Ectodermal cell (in vitro differentiated cells): ENCODE measurements around the gene SHC3.

Experiments
- H3K27ac ChIP-seq: 2 replicates; pipeline ENCODE4 v1.7.0; 2013; ENCODE audit warnings: mild to moderate bottlenecking, low read depth, low read length; ENCODE audit not compliant: insufficient read depth, poor library complexity, severe bottlenecking
- H3K27me3 ChIP-seq: 2 replicates; pipeline ENCODE4 v1.7.0; 2013; ENCODE audit warnings: mild to moderate bottlenecking, low read length; ENCODE audit not compliant: insufficient read depth, control insufficient read depth, poor library complexity, severe bottlenecking
- H3K36me3 ChIP-seq: one replicate; pipeline ENCODE4 v1.7.0; 2013; ENCODE audit warnings: low read length; ENCODE audit not compliant: control insufficient read depth, insufficient read depth
- H3K4me1 ChIP-seq: one replicate; pipeline ENCODE4 v1.7.0; 2013; ENCODE audit warnings: low read length; ENCODE audit not compliant: control insufficient read depth, insufficient read depth
- H3K4me3 ChIP-seq: 2 replicates; pipeline ENCODE4 v1.7.0; 2013; ENCODE audit warnings: low read depth, low read length, control low read depth; ENCODE audit not compliant: insufficient read depth
- H3K9me3 ChIP-seq: 2 replicates; pipeline ENCODE4 v1.7.0; 2013; ENCODE audit warnings: mild to moderate bottlenecking, low read length, moderate library complexity; ENCODE audit not compliant: control insufficient read depth
- WGBS, 2 experiments: methylation state at CpG; one replicate each; pipeline ENCODE4 v1.1.7; 2013; ENCODE audit warnings: missing lambda C conversion rate in 2 of 2; 5-methylcytosine and 5-hydroxymethylcytosine counted together

Gene SHC3

DNA sequence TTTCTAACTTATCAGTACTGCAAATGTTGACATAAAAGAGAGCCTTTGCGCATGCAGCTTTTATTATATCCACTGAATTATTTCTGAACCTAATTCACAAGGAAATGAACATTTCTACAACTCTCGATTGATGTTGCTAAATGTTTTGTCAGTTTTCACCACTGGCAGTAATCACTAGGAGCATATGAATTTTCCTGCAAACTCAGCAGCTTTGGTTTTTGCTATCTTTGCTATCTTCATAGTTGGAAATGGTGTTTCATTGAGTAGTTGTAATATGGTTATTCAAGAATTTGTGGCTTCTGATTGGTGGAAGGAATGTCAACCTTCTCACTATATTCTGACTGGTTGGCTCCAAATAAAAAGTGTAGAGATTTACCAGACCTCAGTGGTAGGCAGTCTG lies 8.9 kb upstream of the SHC3 start:
- no peaks in the 10 kb centered on the region for H3K4me1 ChIP-seq
- no peaks in the 10 kb centered on the region for H3K9me3 ChIP-seq
- H3K36me3 ChIP-seq = no peaks in the 10 kb centered on the region
- WGBS, 2 experiments = 50% methylated on average over 2 of the region's 2 CpGs
- no peaks in the 10 kb centered on the region for H3K27me3 ChIP-seq
- no peak overlapping the region for H3K27ac ChIP-seq
- H3K4me3 ChIP-seq = no peak overlapping the region

DNA sequence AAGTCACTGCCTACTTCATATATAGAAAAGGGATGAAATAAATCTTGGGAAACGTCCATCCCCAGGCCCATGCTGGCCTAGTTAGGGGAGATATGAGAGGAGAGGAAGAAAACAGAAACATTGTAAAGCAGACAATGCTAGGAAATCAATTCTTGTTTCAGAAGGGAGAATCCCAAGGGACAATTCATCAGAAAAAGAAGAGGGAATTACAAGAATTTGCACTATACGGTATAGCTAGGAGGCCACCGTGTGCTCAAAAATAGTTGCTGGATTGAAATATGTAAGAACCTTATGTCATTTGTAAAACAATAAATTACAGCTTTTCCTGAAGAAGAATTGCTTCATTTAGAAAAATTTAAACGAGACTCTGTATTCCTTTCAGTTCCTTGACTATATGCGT lies 8.3 kb upstream of the SHC3 start:
- Histone ChIP-seq H3K36me3 (no peaks in the 10 kb centered on the region), H3K27me3 (no peaks in the 10 kb centered on the region), H3K4me1 (no peaks in the 10 kb centered on the region), H3K9me3 (no peaks in the 10 kb centered on the region), H3K4me3 (no peak overlapping the region), H3K27ac (no peak overlapping the region)
- 91 to 94% methylated on average over 5 of the region's 5 CpGs for WGBS, 2 experiments

DNA sequence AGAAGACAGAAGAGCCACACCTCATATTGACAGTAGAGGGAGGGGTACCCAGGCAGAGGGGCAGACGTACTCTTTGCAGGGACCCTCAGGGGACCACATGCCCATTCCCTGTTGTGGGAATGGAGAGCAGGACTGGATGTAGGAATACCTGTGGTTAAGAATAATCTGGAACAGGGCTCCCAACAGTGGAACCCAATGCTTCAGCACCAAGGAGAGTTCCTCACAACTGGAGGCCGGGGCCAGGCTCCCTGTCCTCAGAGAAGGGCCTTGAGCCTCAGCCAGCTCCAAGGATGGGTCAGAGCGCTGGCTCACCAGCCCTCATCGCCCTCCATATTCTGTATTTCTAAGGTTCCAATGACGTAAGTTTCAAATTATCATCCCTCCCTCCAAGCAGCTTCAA lies 7.4 kb upstream of the SHC3 start:
- Histone ChIP-seq H3K4me1 (no peaks in the 10 kb centered on the region), H3K4me3 (no peak overlapping the region), H3K36me3 (no peaks in the 10 kb centered on the region), H3K27me3 (no peaks in the 10 kb centered on the region), H3K9me3 (no peaks in the 10 kb centered on the region), H3K27ac (no peak overlapping the region)
- 71 to 77% methylated on average over 5 of the region's 5 CpGs for WGBS, 2 experiments

DNA sequence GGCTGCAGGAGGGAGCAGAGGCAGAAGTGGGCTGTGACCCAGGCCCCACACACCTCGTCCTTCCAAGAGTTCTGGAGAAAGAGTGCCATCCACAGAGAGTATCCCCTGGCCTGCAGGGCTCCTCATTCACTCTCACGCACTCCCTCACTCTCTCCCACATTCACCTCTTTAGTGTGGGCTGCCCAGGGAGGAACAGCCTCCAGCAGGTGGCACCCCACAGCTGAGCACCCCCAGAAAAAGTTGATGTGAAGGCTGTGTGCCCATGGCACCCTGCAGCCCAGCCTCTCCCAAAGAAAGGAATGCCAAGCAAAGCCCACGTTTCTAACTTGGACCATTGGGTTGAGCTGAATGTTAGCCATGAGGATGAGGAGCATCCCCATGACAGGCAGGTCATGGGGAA lies 4.5 kb upstream of the SHC3 start:
- Histone ChIP-seq H3K4me1 (peaks cover 14% of the 10 kb centered on the region), H3K4me3 (no peak overlapping the region), H3K27ac (no peak overlapping the region), H3K9me3 (no peaks in the 10 kb centered on the region), H3K27me3 (peaks cover 17% of the 10 kb centered on the region), H3K36me3 (no peaks in the 10 kb centered on the region)
- 83 to 84% methylated on average over 3 of the region's 3 CpGs for WGBS, 2 experiments

DNA sequence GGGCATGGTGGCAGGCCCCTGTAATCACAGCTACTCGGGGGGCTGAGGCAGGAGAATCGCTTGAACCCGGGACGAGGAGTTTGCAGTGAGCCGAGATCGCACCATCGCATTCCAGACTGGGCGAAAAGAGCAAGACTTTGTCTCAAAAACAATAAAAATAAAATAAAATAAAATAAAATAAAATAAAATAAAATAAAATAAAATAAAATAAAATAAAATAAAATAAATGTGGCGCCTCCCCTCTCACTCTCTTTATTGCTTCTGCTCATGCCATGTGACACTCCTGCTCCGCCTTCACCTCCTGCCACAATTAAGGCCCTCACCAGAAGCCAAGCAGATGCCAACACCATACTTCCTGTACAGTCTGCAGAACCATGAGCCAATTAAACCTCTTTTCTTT lies 3.8 kb upstream of the SHC3 start:
- 89 to 93% methylated on average over 9 of the region's 10 CpGs for WGBS, 2 experiments
- Histone ChIP-seq H3K27ac (no peak overlapping the region), H3K4me3 (no peak overlapping the region), H3K27me3 (peaks cover 25% of the 10 kb centered on the region), H3K9me3 (no peaks in the 10 kb centered on the region), H3K36me3 (no peaks in the 10 kb centered on the region), H3K4me1 (peaks cover 14% of the 10 kb centered on the region)

DNA sequence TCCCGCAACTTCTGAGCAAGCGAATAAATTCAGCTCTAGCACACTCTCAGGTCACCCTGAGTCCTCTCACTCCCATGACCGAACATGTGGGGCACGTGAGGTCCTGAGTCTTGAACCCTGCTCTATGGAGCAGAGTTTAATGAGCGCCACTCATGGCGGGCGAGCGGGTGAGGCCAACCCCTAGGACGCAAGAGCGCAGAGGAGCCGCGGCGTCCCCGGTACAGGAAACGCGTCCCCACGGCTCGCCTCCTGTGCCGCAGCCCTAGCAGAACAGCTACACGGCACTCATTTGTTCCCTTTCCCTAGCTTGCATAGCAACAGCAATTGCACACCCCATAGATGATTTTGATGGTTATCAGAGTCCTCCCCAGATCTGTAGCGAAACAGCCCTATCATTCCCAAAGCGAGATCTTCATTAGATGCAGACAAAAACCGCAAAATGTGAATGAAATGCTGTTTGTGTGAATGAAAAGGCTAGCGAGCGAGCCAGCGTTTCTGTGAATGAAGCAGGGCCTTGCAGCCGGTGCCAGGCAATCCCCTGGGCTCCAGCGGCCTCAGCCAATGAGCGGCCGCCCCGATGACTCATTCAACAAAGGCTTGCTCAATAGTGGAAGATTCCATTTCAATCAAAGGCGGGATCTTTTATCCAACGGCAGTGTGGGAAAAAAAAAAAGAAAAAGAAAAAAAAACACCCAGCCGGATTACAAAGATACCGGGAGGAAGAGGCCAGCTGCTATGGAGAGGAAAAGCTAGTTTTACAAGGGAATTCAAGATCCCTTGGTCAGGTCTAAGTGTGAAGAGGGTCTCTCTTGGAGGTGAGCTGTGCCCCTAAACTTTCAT lies 1.5 kb upstream of the SHC3 start:
- Histone ChIP-seq H3K27me3 (peaks cover 44% of the 10 kb centered on the region), H3K9me3 (no peaks in the 10 kb centered on the region), H3K36me3 (no peaks in the 10 kb centered on the region), H3K27ac (peak overlapping the region; percentile 85), H3K4me3 (peak overlapping the region; percentile 27), H3K4me1 (peaks cover 20% of the 10 kb centered on the region)
- 4% methylated on average over 35 of the region's 35 CpGs for WGBS, 2 experiments

DNA sequence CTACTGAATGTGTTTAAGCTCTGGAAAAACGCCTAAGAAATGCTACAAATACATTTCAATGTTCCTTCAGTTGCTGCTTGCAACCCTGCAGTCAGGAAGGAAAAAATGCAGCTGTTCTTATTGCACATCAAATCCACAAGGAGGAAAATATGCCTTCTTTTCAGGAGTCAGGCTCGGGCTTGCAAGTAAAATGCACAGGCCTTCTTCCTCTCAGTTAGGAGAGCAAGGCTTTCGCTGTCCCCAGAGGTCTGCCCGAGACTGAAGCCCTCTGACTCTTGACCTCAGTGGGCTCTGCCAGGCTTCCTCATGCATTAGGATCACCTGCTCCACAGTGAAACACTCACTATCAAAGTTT lies 899 bp upstream of the SHC3 start:
- 17 to 19% methylated on average over 4 of the region's 4 CpGs for WGBS, 2 experiments
- H3K27me3 ChIP-seq = peaks cover 44% of the 10 kb centered on the region
- H3K9me3 ChIP-seq = no peaks in the 10 kb centered on the region
- H3K36me3 ChIP-seq = no peaks in the 10 kb centered on the region
- H3K27ac ChIP-seq = peak overlapping the region; percentile 85
- H3K4me3 ChIP-seq = peak overlapping the region; percentile 27
- H3K4me1 ChIP-seq = peaks cover 20% of the 10 kb centered on the region

DNA sequence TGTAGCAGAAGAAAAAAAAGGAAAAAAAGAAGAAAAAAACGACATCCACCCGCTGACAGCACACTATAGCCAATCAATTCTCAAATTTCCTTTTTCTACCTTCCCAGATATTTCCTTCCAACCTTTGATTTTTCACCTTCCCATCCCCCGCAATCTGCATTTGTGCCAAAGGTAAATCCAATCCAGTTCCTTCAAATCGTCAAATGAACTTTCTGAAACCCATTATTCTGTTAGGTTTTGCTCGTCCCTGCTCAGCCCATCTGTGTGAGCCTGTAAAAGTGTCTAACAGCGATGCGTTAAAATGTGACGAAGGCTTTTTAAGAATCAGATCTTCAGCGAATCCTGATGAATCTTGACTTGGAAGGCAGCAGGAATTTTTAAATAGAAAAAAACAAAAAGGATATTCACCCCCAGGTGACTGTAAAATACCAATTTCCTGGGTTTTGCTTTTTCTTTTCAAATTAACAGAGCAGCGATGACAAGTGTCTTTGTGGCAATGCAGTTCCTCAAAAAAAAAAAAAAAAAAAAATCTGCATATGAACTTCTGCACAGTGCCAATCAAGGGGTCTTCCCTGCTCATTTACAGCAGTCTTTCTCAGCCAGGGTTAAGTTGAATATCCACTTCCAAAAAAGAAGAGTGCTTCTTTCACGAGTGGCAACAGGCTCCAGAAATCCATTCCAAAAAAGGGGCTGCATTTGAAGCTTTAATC lies 367 bp upstream of the SHC3 start:
- H3K27ac ChIP-seq = no peak overlapping the region
- no peaks in the 10 kb centered on the region for H3K36me3 ChIP-seq
- peak overlapping the region; percentile 44 for H3K4me3 ChIP-seq
- H3K9me3 ChIP-seq = no peaks in the 10 kb centered on the region
- WGBS, 2 experiments = 7 to 8% methylated on average over 11 of the region's 11 CpGs
- H3K4me1 ChIP-seq = peaks cover 20% of the 10 kb centered on the region
- H3K27me3 ChIP-seq = peaks cover 44% of the 10 kb centered on the region

DNA sequence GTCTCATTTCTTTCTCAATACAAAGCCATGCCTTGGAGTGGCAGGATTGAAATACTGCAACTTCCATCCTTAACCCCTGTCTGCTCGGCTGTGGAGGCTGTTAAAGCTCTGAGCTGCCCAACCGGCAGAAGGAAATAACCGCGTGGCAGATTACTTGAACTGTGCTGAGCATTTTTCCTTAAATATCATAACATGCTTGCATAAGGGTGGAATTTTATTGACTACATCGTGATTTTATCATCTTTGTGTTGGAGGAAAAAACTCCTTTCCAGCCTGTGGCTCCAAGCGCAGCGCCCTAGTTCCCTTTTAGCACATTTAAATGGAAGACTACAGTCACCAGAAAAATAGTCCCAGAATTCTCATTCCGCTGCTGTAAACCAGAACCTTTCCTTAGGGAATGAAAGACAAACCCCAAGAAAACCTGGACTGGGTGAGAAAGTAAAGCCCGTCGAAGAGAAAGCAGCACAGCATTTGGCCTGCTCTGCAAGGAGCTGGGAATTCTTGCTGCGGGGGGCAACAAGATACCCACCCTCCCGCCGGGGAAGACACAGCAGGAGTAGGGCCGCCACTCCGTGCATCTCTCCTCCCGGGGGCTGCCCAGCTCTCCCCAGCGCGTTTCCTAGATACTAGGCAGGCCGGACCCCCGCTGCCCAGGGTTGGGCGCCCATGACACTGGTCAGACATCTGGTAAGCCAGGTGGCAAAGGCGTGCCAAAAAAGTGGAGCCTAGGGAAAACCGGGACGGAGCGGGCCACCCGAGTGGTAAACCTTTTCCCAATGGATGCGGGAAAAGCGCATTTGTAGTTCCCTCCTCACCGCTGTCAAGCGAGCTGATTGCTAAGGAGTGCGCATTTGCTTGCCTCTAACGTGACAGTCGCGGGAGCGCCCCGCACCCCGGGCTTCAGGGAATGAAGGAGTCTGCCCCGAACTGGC lies 1.3 kb downstream of the SHC3 start:
- H3K9me3 ChIP-seq = no peaks in the 10 kb centered on the region
- 1% methylated on average over 37 to 38 of the region's 38 CpGs for whole genome bisulfite sequencing, 2 experiments
- H3K4me1 ChIP-seq = peaks cover 22% of the 10 kb centered on the region
- H3K36me3 ChIP-seq = no peaks in the 10 kb centered on the region
- H3K27ac ChIP-seq = no peak overlapping the region
- H3K4me3 ChIP-seq = peak overlapping the region; percentile 44
- H3K27me3 ChIP-seq = peaks cover 44% of the 10 kb centered on the region

DNA sequence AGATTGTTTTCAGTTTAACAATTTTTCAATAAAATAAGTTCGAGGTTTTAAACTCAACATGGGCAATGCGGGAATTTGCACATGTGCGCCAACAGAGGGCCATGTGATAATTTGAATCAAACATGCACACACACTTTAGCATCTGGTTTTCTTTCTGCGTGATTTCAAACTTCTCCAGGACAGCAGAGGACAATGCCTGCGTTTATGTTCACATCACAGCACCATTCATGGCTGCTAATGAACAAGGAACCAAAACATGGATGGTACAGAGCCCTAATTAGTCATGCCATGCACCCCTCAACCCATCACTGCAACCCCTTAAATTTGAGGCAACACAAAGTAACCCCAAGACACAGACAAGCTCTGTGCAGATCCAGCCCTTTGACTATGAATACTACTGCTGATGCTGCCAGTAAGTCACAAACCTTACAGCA lies 2.8 kb downstream of the SHC3 start:
- Histone ChIP-seq H3K9me3 (no peaks in the 10 kb centered on the region), H3K36me3 (no peaks in the 10 kb centered on the region), H3K4me3 (no peak overlapping the region), H3K27me3 (peaks cover 44% of the 10 kb centered on the region), H3K4me1 (peaks cover 31% of the 10 kb centered on the region), H3K27ac (no peak overlapping the region)
- 93% methylated on average over 5 of the region's 5 CpGs for WGBS, 2 experiments
